ENCODE results near the gene PLCB1.

Gene PLCB1

GRCh38 chr20:8519887-8520286 lies 387.8 kb downstream of the PLCB1 start:
- 0 out of 2 replicates have a peak, but pooled peaks cover 5% of the 10 kb centered on the region for H3K9me3 ChIP-seq (ENCODE audit: low read length)
- H3F3A ChIP-seq (ENCODE audit: insufficient read depth, low read length): no peaks in the 10 kb centered on the region
- TF ChIP-seq, protein P1, sequence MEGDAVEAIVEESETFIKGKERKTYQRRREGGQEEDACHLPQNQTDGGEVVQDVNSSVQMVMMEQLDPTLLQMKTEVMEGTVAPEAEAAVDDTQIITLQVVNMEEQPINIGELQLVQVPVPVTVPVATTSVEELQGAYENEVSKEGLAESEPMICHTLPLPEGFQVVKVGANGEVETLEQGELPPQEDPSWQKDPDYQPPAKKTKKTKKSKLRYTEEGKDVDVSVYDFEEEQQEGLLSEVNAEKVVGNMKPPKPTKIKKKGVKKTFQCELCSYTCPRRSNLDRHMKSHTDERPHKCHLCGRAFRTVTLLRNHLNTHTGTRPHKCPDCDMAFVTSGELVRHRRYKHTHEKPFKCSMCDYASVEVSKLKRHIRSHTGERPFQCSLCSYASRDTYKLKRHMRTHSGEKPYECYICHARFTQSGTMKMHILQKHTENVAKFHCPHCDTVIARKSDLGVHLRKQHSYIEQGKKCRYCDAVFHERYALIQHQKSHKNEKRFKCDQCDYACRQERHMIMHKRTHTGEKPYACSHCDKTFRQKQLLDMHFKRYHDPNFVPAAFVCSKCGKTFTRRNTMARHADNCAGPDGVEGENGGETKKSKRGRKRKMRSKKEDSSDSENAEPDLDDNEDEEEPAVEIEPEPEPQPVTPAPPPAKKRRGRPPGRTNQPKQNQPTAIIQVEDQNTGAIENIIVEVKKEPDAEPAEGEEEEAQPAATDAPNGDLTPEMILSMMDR (IDR thresholded peaks at IDR 0.05; ENCODE audit: low read length): no peak
- TF ChIP-seq EZH2 (IDR thresholded peaks at IDR 0.05; ENCODE audit: borderline replicate concordance, low read length): no peak
- no peaks in the 10 kb centered on the region for H3K9me2 ChIP-seq (ENCODE audit: low read depth, low read length)
- H3K4me3 ChIP-seq (ENCODE audit: low read depth, low read length, poor library complexity, severe bottlenecking): no peak overlapping the region
- no peaks in the 10 kb centered on the region for H3K79me2 ChIP-seq (ENCODE audit: insufficient read depth, low read length)
- no peak overlapping the region for H2AFZ ChIP-seq (ENCODE audit: low read length)
- H3K4me2 ChIP-seq (ENCODE audit: low read length): no peak overlapping the region
- H3K9ac ChIP-seq (ENCODE audit: low read length): no peak overlapping the region
- H3K36me3 ChIP-seq (ENCODE audit: insufficient read depth, low read length): no peaks in the 10 kb centered on the region
- H3K4me1 ChIP-seq (ENCODE audit: insufficient read depth, low read length, severe bottlenecking): peaks cover 34% of the 10 kb centered on the region
- H4K20me1 ChIP-seq (ENCODE audit: insufficient read depth, low read length): no peaks in the 10 kb centered on the region
- no peaks in the 10 kb centered on the region for H3K27me3 ChIP-seq (ENCODE audit: insufficient read depth, low read length)
- no peak overlapping the region for H3K27ac ChIP-seq (ENCODE audit: low read depth, low read length, poor library complexity, severe bottlenecking)

DNA sequence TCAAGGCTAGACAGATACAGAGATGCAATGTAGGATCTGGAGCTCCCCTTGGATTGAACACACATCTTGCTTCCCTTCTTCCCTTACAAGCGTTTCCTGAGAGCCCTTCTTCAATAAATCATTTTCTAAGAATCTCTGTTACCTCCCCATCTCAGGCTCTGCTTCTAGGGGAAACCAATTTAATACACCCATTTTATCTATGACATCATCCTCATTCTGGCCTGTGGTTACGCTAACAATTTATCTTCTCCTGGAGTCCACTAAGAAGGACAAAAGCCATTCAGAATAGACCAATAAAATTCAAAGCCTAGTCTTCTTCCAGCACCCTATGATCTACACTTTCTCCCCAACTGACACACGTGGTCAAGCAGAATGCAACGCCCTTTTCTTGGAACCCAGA lies 390.1 kb downstream of the PLCB1 start:
- H3K27me3 ChIP-seq (ENCODE audit: insufficient read depth, low read length): no peaks in the 10 kb centered on the region
- no peaks in the 10 kb centered on the region for H4K20me1 ChIP-seq (ENCODE audit: insufficient read depth, low read length)
- no peak overlapping the region for H2AFZ ChIP-seq (ENCODE audit: low read length)
- no peak overlapping the region for H3K27ac ChIP-seq (ENCODE audit: low read depth, low read length, poor library complexity, severe bottlenecking)
- TF ChIP-seq, protein P1 (IDR thresholded peaks at IDR 0.05; ENCODE audit: low read length): no peak
- no peak for TF ChIP-seq EZH2 (IDR thresholded peaks at IDR 0.05; ENCODE audit: borderline replicate concordance, low read length)
- H3K4me2 ChIP-seq (ENCODE audit: low read length): no peak overlapping the region
- H3K36me3 ChIP-seq (ENCODE audit: insufficient read depth, low read length): no peaks in the 10 kb centered on the region
- no peaks in the 10 kb centered on the region for H3K9me3 ChIP-seq (ENCODE audit: low read length)
- no peak overlapping the region for H3K4me3 ChIP-seq (ENCODE audit: low read depth, low read length, poor library complexity, severe bottlenecking)
- H3K4me1 ChIP-seq (ENCODE audit: insufficient read depth, low read length, severe bottlenecking): peaks cover 34% of the 10 kb centered on the region
- no peaks in the 10 kb centered on the region for H3F3A ChIP-seq (ENCODE audit: insufficient read depth, low read length)
- no peaks in the 10 kb centered on the region for H3K9me2 ChIP-seq (ENCODE audit: low read depth, low read length)
- H3K9ac ChIP-seq (ENCODE audit: low read length): no peak overlapping the region
- no peaks in the 10 kb centered on the region for H3K79me2 ChIP-seq (ENCODE audit: insufficient read depth, low read length)

DNA sequence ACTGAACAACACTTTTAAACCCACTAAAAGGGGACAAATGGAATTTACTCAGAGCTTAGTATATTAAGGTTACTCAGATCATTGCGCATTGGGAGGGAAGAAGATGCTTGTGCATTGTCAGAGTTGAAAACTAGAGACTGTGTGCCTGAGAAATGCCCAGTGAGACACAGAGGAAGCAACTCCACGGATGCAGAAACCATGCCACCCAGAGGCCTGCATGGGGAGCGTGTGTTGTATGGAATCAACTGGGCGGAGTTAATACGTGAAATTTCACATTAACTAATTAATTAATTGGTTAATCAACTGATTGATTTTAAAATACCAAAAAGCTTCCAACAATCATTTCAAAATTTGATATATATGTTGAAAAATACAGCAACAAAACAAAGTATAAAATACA lies 391.6 kb downstream of the PLCB1 start:
- H3K79me2 ChIP-seq (ENCODE audit: insufficient read depth, low read length): no peaks in the 10 kb centered on the region
- H3K9me2 ChIP-seq (ENCODE audit: low read depth, low read length): no peaks in the 10 kb centered on the region
- no peak overlapping the region for H2AFZ ChIP-seq (ENCODE audit: low read length)
- no peak overlapping the region for H3K27ac ChIP-seq (ENCODE audit: low read depth, low read length, poor library complexity, severe bottlenecking)
- no peaks in the 10 kb centered on the region for H3F3A ChIP-seq (ENCODE audit: insufficient read depth, low read length)
- no peak for TF ChIP-seq EZH2 (IDR thresholded peaks at IDR 0.05; ENCODE audit: borderline replicate concordance, low read length)
- TF ChIP-seq, protein P1 (IDR thresholded peaks at IDR 0.05; ENCODE audit: low read length): peak; percentile 48
- no peaks in the 10 kb centered on the region for H3K9me3 ChIP-seq (ENCODE audit: low read length)
- no peaks in the 10 kb centered on the region for H3K36me3 ChIP-seq (ENCODE audit: insufficient read depth, low read length)
- H3K4me3 ChIP-seq (ENCODE audit: low read depth, low read length, poor library complexity, severe bottlenecking): no peak overlapping the region
- H3K4me1 ChIP-seq (ENCODE audit: insufficient read depth, low read length, severe bottlenecking): peaks cover 39% of the 10 kb centered on the region
- H3K4me2 ChIP-seq (ENCODE audit: low read length): no peak overlapping the region
- H3K27me3 ChIP-seq (ENCODE audit: insufficient read depth, low read length): no peaks in the 10 kb centered on the region
- no peaks in the 10 kb centered on the region for H4K20me1 ChIP-seq (ENCODE audit: insufficient read depth, low read length)
- H3K9ac ChIP-seq (ENCODE audit: low read length): no peak overlapping the region
